Stimulated activated CD8-positive, alpha-beta memory T cell treated with anti-CD3 and anti-CD28 coated beads, Interleukin-15, amount 100 ng/mL, for 48 hours (primary cell): ENCODE measurements around the gene LRBA.

ENCODE experiments used
- DNase-seq, 2 donors: peaks; one replicate each; pipeline ENCODE4 v3.0.0-alpha.2; 2020; ENCODE audit warnings: low read depth in 2 of 2

The LRBA gene

GRCh38 chr4:150327262-150327780 is 687.8 kb downstream of the LRBA start:
- no peak for DNase-seq

- DNase-seq, result no peak
Observed at GRCh38 chr4:150325872-150326271, 689.2 kb downstream of the LRBA start.

DNA sequence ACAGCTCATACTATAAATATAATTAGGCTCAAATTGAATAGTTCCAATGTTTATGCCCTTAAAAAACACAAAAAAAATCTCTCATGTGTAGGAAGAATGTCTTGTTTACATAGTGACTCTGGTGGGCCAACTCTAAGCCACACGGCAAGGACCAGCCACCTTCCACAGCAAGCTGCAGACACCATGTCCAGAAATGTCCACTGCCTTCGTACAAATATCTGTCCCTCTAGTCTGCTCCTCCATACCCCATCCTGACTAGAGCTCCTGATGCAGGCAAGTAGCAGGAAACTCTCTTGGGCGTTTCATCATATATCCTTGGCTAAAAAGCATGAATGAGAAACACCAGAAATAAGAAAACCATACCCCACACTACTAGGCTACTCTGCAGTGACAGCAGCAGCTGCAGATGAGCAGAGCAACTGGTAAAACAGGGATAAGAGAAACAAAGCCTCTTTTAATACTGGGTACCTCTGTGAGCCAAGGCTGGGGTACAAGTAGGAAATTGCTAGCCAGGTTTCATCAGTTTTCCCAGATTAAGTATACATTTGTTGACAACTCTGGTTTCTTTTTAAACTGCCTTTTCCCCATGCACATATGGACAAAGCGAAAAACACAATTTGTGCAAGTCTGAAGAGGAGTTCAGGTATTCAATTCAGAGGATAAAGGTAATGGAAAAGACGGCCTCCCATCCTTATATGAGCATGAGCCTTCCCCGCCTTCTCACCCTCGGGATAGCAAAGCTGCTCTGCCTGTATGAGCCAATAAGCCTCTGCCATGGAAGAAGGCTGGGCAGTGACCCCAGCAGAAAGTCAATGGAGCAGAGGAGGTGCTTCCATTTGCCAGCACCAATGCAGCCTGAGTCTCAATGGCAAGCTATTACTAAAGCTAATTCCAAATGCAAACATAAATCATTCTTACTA is 691.4 kb downstream of the LRBA start:
- DNase-seq, result no peak

DNA sequence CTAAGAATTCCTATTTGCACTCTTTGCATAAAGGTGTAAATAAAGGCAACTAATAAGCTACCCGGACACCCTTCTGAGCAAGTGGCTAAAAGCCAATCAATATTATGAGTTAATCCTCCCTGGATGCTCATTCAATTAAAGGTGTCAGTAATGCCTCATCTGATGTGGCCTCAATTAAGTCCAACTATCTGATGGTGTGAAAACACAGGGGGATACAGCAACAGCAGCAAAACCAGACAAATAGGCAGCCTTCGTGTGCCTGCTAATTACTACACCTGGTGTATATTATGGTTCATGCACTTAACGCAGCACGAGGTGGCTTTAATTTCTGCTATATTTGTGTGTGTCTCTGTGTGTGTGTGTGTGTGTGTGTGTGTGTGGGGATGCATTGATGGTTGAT is 692.4 kb downstream of the LRBA start:
- DNase-seq, result no peak

DNA sequence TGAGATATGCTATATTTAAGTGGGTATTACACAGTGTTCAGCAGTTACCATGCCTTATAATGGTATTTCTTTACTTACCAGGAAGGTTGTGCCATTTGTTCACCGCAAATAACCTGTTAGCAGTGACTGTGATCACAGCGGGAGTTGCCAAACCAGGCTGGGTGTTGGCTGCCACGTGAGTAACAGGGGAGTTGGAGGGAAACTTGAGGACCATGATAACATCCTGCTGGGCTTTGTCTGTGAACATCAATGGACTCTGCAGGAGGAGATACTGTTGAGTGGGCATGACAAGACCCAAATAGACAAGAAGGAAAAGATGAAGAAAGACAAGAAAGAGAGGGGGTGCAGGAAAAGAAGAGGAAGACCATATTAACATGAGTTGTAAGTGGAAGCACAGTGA is 694.0 kb downstream of the LRBA start:
- no peak for DNase-seq

- DNase-seq, result no peak
Observed at GRCh38 chr4:150318971-150319370, 696.1 kb downstream of the LRBA start.

DNA sequence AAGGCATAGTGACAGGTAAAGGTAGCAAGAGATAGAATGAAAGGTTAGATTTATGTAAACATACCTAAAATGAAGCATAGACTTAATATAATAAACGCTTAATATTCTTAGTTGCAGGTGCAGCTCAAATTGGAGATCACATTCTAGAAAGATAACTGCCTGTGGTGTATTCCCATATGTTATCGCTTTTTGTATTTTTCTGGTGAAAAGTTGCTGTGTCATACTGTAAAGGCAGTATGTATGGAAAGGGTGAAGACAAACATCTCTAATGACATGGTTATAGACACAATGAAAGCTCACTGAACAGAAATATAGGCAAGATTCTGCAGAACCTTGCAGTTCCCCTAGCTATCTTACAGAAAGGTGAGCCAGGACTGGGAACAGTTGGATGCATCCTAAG is 696.6 kb downstream of the LRBA start:
- DNase-seq, result no peak

DNA sequence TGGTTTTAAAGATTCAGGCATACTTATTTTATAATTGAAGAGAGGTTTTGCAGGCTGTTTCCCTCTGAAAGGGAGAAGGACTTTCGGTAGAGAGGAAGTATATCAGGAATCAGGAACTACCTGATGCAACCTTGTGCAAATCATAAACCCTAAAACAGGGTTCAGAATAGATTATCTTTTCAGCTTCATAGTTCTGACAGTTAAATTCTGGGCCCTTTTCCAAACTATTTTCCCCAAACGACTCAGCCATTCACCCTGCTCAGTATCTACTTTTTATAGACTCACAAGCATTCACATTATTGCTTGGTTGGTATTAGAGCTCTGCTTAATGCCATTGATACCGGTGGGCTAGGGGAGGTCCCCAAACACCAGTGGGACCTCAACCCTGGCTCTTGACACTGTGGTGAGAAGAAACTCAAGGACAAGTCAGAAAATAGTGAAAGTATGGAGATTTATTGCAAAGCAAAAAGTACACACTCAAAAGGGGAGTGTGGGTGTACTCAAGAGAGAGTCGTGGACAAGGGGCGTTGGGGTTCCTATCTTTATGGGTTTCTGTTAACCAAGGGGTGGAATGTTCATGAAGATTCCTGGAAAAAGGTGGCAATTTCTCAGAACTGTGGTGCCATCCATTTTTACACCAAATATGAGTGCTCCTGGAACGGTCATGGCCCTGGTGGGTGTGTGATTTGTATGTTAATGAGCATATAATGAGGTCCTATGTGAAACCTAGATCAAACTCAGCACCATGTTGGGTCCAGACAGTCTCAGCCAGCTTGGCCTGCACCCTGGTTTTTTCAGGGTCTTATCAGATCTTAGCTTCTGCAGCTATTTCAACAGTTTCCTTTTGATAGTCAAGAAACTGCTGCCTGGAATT is 698.5 kb downstream of the LRBA start:
- no peak for DNase-seq

DNA sequence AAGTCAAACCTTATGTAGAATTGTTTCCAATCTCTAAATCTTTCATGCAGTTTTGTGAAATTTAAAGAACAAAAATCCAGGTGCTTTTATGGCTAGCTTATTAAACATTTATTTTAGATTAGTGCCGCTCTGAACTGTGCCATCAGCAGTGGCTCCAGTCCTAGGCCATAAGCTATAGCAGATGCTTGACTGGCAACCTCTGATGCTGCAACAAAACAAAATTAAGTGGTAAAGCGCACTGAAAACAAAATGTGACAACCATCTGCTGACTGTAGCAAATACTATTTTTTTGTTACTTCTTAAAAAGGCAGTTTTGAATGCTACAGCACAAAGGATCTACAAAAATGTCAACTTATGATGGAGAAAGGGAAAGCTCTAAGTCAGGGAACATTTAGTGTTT is 699.4 kb downstream of the LRBA start:
- DNase-seq, result no peak

GRCh38 chr4:150315175-150315574 is 699.9 kb downstream of the LRBA start:
- no peak for DNase-seq

GRCh38 chr4:150314031-150314430 is 701.1 kb downstream of the LRBA start:
- no peak for DNase-seq

DNA sequence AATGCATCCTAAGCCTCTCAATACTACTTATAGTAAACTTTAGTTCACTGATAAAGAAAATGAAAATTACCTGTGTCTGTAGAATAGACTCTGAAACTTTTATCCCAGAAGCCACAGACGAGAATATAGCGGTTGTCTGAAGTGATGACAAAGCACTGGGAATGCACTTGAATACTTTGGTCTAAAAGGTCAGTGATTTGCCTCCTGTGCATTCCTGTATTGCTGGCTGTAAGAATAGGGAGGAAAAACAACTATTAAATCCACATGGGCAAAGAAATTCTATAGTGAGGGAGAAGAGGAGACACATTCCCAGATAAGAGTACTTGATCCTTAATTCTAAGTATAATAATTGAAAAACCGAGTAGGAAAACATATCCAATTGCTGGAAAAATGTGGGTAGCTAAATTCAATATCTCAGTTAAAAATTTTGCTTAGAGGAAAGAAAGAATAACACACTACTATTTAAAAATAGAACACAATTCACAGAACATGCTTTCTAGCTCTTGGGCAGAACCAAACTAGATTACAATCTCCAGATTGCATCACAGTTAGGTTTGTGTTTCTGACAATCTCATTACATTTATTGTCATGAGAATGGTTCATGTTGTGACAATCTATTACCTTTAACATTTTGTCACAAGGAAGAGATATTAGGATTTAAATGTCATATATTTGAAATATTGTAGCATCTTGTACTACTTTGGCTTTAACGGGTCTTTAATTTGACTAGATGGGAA is 704.8 kb downstream of the LRBA start:
- no peak for DNase-seq

DNA sequence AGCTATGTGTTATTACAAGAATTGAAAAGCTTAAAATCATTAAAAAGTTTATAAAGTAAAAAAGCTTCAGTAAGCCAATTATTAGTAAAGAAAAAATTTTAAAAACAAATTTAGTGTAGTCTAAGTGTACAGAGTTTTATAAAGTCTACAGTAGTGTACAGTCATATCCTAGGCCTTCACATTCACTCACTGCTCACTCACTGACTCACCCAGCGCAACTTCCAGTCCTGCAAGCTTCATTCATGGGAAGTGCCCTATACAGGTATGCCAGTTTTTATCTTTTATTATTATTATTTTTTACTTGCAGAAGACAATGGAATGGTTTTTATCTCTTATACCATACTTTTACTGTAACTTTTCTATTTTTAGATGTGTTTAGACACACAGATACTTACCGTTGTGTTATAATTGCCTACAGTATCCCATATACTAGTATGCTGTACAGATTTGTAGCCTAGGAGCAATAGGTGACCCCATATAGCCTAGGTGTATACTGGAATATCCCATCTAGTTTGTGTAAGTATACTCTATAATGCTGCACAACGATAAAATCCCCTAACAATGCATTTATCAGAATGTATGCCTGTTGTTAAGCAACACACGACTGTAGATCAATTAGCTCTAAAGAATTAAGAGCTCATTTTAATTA is 706.1 kb downstream of the LRBA start:
- no peak for DNase-seq

- DNase-seq, result no peak
Observed at GRCh38 chr4:150306719-150307118, 708.4 kb downstream of the LRBA start.

- no peak for DNase-seq
Observed at GRCh38 chr4:150305995-150306394, 709.1 kb downstream of the LRBA start.

DNA sequence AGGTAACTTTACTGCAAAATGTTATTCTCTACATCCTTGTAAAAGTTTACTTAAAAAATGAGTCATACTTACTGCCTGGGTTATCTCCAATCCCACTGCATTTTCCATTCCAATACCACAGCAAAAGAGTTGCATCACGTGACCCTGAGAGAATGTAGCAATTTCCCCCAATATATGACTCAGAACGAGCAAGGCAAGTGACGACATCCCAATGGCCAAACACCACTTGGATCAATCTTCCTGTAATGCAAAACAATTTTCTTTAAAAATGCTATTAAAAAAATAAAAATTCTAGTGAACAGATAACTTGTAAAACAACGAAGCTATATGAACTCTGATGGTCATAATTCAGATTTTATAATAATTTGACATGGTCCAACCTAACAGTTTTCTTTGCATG is 712.5 kb downstream of the LRBA start:
- peak in 1 of 2 donors; percentile 8 for DNase-seq

DNA sequence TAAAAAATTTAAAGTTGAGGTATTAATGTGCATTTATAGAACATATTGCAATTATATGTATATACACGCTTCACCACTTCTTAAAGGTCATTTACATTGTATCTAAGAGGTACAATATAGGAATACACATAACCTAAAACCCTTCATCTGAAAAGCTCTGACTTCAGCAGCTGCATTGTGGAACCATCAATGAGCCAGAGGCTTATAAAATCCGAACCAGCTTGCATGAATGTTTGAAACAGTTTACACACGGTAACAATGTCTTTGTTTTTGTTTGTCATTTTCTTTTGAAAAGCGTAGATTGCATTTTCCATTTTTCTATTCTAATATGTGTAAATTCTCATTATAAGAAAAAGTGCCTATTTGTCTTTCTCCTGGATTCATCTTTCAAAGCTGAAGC is 715.3 kb downstream of the LRBA start:
- DNase-seq, result no peak

DNA sequence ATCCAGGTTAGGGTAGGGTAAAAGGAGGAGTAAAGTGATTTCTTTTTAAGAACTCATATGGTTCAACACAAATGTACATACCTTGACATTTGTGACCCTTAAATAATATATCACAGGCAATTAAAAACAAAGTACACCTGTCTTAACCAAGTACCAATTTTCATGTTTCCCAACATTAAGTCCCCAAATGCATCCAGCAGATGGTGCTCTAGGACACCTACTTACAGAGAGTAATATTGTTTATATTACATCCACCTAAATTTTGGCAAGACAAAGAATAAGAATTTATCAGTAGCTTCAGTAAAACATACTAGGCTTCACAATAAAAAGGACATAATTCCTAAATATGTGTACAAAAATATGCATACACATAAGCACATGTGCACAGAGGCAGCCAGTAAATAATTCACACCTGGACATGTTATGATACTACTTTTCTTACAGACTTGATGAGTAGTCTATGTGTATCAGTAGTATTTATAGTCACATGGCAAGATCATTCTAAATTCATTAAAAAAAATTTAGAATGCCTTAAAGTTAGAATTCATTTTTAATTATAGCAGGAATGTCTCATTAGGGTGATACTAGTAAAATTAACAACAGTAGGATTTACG is 717.1 kb downstream of the LRBA start:
- no peak for DNase-seq

- DNase-seq, result no peak
Observed at GRCh38 chr4:150289881-150290280, 725.2 kb downstream of the LRBA start.

DNA sequence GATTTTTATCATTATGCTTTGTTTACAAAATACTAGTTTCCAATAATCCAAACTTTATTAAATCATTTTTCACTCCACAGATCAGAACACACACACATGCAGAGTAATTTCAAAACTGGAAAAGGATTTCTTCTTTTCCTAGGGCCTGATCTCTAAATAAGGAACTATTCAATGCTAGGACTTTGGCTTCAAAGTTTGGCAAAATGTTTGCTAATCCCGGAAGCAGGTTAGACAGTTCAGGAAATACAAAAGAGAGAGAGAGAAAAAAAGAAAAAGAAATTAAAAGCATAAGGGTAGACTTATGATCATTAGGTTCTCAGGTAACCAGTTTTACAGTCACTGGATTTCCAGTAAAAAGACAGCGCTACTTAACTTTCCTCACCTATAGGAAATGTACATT is 725.9 kb downstream of the LRBA start:
- no peak for DNase-seq

DNA sequence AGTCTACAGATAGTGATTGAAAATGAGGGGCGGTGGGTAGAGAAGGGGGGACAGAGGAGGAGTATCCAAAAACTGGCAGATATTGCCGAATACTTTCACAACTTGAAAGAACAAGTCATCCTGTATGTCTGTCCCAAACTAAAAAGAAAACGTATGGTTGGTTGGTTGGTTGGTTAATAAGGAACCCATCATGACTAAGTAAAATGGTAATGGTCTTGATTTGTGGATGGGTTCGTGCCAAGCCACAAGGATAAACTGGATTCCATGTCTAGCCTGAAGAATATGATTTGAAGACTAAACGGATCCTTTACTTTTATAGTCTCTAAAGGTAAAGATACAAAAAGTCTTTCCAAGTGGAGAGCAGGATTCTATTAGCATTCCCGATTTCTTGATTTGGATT is 728.4 kb downstream of the LRBA start:
- DNase-seq, result no peak
